ENCODE results near the gene PTGR3.
"Not testable (repeated sequence)": the region's sequence is repeated elsewhere in the genome, so short reads cannot be mapped to it uniquely, and the experiment has no call there.

PTGR3 gene

GRCh38 chr18:75201282-75202270, 7.4 kb downstream of the PTGR3 start:
- no peak for DNase-seq

GRCh38 chr18:75200605-75201280, 8.2 kb downstream of the PTGR3 start:
- no peak for DNase-seq

DNA sequence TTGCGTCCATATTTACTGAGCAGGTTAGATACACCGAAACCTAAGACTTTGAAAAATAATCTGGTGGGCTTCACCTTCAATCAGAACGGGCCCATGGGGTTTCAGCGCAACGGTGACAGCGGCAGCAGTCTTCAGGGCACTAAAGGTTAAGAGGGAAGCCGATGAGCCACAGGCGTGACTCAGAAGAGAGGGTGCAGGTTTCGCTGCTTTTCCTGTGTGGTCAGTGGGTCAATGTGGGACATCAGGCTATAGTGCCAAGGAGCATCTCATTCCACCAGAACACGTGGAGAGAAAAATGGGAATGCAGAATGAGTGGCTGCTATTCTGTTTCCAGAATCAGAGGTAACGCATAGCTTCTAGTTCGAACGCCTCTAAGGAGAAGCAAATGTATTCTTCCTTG, 8.9 kb downstream of the PTGR3 start:
- DNase-seq = no peak

- no peak for DNase-seq
Measured at GRCh38 chr18:75199327-75199726, 9.6 kb downstream of the PTGR3 start.

DNA sequence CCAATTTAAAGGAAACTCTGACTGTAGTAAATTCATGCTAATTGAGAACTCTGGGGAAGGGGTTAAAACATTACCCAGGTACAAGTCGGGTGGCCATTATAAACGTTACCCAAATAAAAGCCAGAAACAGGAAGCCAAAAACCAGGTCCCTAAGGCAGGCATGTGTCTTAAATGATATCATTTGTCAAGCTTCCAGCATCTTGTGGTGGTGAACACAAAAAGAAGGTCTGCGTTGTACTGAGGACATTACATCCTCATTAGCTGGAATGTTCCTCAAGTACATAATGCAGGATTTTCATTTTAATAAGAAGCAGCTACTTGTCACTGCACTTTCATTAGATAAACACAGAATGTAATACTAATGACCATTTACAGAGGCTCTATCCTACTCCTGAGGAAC, 10.9 kb downstream of the PTGR3 start:
- no peak for DNase-seq

DNA sequence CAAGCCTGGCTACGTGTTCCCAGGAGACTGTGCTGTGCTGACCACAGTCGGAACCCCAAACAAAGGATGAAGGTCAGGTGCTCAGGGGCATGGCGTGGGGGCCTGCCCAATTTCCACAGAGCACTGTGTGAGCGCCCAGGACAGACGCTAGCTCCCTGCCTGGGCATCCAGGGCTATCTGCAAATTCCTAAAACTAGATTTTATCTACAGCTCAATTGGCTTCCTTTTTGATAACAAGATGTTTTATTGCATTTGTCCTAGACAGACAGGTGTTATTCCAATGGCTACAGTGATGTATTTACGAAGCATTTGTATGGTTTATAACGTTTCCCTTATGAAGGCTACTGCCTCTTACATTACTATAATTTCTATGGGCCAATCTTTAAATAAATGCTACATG, 16.0 kb downstream of the PTGR3 start:
- no peak for DNase-seq

- DNase-seq = no peak
Measured at GRCh38 chr18:75189696-75190095, 19.2 kb downstream of the PTGR3 start.

GRCh38 chr18:75187702-75188101, 21.2 kb downstream of the PTGR3 start:
- not testable (repeated sequence) for DNase-seq

DNA sequence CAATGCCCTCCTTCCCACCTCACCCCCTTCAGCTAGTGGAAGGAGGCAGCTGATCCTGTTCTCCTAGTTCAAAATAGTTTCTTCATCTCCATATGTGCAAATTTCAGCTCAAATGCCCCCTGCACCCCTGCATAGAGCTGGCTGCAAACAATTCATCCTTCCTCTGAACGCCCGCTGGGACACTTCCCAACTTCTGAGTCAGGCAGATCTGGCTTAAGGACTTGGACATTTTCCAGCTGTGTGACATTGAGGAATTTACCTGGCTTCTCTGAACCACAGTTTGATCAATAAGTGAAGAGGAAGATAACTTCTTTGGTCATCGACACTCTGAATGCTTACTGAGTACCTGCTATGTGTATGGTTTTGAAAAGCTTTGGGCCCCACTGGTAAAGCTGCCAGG, 23.5 kb downstream of the PTGR3 start:
- DNase-seq = no peak

GRCh38 chr18:75183973-75184493, 24.9 kb downstream of the PTGR3 start:
- DNase-seq = no peak

DNA sequence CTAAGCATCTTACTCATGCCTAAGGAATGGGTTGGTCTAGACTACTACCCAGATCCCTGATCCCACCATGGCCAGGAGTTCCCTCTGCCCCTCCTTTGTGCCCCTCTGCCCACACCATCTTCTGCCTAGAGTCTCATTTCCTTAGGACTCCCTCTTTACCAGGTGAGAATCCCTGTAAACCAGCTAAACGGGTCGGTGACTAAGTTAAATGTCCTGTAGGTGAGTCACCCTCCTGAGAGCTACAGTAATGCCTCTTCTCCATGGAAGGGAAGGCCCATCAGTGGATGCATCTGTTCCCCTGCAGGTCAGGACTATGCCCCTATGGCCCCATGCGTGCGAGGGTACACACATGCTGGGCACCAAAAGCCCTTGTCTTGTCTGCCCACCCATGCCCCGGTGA, 25.4 kb downstream of the PTGR3 start:
- DNase-seq = no peak

GRCh38 chr18:75179819-75180600, 28.9 kb downstream of the PTGR3 start:
- no peak for DNase-seq

- DNase-seq = no peak
Measured at GRCh38 chr18:75178376-75178775, 30.6 kb downstream of the PTGR3 start.

DNA sequence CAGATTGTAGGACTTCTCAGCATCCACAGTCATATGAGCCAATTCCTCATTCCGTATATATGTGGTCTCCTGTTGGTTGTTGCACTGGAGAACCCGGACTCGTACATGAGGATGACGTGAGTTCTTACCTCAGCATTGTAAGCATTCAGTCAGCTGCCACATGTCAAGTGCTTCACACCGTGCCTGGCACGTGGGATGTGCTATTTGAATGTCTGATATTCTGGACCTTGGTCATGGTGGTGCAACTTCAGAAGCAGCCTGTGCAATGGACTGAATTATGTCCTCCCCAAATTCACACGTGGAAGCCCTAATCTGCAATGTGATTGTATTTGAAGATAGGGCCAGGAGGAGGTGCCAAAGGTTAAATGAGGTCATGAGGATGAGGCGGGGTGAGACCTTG, 32.1 kb downstream of the PTGR3 start:
- DNase-seq = no peak

GRCh38 chr18:75173738-75174137, 35.2 kb downstream of the PTGR3 start:
- no peak for DNase-seq

DNA sequence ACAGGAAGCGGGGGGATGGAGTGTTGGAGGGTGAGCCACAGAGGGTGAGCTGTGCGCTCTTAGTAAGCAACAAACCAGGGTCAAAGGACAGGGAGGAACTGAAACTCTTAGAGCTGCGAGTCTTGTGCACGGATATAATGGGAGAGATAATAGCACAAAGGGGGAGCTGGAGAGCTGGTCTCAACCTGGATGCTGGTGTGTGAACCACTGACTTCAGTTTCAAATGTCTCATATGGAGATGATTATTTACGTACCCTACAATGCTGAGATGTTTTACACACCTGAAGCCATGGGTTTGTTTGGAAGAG, 35.9 kb downstream of the PTGR3 start:
- DNase-seq = no peak

DNA sequence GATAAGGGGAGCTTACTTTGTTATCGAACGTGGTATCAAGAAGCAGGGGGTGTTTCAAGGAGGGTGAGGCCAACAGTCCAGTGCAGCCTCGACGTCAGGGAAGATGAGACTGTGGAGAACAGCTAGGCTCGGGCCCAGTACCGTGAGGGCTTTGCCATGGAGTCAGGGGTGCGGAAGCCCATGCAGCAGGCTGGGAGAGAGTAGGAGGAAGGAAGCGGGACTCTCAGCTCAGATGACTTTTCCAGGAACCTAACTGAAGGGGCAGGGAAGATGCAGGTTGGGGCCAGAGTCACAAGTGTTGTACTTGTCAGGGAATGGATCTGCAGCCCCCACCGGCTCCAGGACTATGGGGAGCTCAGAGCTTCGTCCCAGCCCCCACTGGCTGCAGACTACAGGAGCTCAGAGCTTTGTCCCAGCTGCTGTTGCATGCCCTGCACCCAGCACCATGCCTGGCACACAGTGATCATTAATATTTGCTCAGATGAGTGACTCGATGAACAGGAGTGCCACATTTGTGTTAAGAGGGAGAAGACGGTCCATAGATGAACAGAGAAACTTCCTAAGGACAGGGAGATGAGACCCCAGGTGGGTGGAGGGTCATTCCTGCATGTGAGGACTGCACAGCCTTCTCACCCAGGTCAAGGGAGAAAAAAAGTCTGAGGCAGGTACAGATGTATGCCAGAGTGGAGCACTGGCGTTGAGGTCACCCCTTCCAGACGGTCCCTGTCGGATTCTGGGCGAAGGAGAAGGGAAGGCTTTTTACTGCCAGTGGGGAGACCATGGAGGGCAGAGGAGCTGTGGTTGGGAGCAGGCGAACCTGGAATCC, 36.4 kb downstream of the PTGR3 start:
- DNase-seq = no peak

- DNase-seq = no peak
Measured at GRCh38 chr18:75170916-75171315, 38.0 kb downstream of the PTGR3 start.

- no peak for DNase-seq
Measured at GRCh38 chr18:75170022-75170789, 38.7 kb downstream of the PTGR3 start.

- DNase-seq = no peak
Measured at GRCh38 chr18:75169411-75169810, 39.5 kb downstream of the PTGR3 start.

DNA sequence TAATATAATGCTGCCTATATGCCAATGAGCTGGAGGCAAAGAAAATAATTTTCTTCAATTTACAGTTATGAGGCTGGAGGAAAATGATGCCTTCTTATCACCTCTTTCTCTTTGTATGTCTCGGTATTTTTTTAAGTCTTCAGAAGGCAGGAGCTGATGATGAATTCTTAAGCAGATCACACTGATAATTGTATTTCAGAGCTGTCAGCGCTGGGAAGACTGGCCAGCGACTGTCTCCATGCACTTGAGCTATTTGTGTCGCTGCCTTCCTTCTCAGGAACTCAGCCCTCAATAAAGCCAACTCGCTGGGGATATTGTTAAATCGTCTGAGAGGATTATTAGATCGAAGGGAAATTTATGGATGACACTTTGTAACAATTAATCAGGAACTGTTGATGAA, 40.3 kb downstream of the PTGR3 start:
- DNase-seq = no peak

All from effector CD4-positive, alpha-beta T cell (primary cell).